NCI-H1694 treated with DMSO at 0.1 percent for 48 hours (cell line): ENCODE measurements around the gene RELCH.
"Not testable (repeated sequence)": the region's sequence is repeated elsewhere in the genome, so short reads cannot be mapped to it uniquely, and the experiment has no call there.

Experiments
- DNase-seq: peaks from one replicate; lab custom pipeline; 2025; lab: John Stamatoyannopoulos, UW

The RELCH gene, protein sequence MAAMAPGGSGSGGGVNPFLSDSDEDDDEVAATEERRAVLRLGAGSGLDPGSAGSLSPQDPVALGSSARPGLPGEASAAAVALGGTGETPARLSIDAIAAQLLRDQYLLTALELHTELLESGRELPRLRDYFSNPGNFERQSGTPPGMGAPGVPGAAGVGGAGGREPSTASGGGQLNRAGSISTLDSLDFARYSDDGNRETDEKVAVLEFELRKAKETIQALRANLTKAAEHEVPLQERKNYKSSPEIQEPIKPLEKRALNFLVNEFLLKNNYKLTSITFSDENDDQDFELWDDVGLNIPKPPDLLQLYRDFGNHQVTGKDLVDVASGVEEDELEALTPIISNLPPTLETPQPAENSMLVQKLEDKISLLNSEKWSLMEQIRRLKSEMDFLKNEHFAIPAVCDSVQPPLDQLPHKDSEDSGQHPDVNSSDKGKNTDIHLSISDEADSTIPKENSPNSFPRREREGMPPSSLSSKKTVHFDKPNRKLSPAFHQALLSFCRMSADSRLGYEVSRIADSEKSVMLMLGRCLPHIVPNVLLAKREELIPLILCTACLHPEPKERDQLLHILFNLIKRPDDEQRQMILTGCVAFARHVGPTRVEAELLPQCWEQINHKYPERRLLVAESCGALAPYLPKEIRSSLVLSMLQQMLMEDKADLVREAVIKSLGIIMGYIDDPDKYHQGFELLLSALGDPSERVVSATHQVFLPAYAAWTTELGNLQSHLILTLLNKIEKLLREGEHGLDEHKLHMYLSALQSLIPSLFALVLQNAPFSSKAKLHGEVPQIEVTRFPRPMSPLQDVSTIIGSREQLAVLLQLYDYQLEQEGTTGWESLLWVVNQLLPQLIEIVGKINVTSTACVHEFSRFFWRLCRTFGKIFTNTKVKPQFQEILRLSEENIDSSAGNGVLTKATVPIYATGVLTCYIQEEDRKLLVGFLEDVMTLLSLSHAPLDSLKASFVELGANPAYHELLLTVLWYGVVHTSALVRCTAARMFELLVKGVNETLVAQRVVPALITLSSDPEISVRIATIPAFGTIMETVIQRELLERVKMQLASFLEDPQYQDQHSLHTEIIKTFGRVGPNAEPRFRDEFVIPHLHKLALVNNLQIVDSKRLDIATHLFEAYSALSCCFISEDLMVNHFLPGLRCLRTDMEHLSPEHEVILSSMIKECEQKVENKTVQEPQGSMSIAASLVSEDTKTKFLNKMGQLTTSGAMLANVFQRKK

DNA sequence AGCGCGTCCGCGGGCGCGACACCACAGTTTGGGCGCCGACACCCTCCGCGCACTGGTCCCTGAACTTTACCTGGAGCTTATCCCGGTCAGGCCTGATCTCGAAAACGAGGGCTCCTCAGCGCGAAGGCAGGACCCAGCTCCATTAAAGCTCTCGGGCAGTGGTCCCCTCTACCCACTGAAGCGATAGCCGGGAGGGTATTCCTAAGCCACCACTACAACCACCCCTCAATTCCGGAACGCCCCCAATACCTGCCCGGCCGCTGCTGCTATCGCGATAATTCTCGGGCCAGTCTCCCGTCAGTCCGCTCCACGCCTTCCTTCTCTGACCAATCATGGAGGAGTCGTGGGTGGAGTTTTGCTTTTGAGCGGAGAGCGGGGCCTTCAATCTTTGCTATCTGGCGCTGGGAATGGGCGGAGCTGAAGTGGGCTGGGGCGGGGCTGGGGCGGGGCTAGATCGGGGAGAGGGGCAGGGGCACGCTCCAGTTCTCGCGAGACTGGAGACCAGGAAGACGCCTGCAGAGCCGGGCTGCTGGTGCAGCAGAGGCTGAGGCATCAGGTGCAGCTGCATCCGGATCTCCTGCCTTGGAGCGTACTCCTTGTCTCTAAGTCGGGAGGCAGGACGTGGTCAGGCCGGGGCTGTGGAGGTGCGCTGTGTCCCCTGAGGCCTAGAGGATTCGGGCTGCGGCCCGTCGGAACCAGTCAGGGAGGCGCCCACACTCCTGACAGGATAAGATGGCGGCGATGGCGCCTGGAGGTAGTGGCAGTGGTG, at the start of gene RELCH, which contains the start of gene PIGN:
RELCH (plus strand) TSS at position 482 of the 769 bp plus-strand sequence; CDS start at position 733, 251 bp downstream.
PIGN (minus strand) TSS at position 283 of the 769 bp plus-strand sequence. CDS start 25,703 bp downstream, outside the sequence.
- peak; percentile 94 for DNase-seq

DNA sequence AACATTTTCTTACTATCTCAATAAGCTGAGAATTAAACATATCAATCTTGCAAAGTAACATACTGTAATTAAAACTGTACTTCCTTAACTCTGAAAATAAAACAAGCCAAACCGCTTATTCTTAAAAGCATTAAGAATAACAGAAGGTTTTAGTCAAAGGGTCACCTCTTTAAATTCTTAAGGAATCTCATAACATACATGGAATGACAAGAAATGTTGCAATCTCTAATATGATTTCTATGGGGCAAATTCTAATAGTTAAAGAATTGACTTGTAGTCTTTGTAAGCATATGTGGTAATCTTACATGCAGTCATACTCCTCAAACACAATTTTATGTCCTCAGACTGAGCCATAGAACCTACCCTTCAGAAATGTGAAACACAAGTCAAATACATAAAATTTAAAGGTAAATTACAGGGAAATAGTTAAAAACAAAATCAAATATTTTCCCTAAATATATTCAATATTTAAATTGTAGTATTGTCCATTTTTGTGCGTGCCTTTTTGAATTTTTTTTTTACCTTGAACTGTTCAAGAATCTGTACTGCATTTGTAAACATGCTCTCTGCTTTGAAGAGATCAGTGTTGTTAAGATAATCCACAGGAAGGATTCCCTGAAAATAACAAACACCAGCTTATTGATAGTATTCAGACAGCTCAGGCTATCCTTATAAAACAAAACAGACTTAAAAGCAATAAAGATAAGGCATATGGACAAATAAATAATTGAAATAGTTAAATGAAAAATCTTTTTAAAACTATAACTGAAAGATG, 48.4 kb upstream of the RELCH start:
- DNase-seq, result no peak

DNA sequence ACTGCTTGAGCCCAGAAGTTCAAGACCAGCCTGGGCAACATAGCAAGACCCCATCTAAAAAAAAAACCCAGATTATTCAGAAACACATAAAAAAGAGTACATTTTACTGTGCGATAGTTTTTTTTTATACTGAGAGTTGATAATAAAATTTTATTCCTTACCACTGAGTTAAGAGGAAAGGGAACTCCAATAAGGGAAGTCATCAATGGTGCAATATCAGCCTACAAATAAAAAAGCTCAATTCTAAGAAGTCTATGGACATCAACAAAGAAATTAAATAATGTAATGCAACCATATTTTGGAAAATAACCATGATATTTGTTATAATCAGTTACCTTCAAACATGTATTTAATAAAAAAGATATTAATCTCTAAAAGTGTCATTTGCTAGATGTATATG, 46.8 kb upstream of the RELCH start:
- DNase-seq, result no peak

DNA sequence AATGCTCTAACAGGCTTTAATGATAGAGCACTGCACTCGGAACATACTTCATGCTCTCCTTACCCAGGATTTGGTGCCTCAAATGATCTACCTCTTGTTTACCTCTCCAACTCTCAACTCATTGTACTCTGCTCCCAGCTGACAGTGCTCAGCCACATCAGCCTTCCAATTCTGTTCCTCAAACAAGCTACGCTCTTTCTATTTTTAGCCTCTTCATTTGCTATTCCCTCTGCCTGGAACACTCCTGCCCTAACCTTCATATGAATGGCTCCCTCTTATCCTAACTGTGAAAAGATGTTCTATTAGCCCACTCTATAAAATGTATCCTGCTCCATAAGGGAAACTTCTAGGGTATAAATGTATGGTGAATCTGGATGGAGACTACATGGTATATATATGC, 42.7 kb upstream of the RELCH start:
- no peak for DNase-seq

DNA sequence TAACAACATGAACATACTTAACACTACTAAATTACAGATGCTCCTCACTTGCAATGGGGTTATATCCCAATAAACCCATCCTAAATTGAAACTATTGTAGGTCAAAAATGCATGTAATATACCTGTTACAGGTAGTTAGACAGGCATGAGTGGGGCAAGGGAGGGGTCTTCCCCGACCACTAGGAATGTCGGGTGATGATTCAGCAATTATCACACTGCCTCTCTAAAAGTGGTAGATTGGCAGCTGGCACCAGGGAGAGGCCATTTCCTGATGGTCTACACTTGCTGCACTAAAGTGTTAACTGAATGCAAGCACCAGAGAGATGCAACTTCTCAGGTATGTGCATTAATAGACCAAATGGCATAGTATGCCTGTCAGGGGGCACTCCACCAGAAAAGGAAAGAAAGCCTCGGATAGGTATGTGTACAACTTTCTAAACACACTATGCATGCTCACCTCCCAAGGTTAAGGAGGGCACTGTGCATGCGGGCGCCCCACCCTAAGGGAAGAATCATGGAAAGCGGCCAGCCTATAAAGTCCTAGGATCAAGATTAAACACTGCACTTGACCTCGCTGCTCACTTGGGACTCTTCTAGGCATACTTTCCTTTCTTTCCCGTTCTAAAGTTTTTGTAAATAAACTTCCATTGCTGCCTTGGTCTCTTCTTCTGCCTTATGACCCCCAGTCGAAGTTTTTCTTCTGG, 35.8 kb upstream of the RELCH start:
- no peak for DNase-seq

DNA sequence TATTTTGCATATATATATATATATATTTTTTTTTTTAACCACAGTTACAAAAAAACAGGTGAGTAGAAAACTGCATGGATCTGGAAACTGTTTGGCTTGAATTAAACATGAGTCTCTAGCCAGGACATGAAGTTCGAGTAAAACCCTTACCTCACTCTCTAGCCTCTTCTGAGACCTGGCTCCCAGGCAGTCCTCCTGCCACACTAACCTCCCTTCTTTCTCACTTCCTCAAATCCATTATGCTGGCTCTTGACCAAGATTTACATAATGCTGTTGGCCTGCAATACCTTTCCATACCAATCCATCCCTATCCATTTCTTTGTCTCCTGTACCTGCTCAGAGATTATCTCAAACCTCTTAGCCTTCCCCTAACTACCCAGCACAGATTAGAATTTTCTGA, 34.2 kb upstream of the RELCH start:
- no peak for DNase-seq

DNA sequence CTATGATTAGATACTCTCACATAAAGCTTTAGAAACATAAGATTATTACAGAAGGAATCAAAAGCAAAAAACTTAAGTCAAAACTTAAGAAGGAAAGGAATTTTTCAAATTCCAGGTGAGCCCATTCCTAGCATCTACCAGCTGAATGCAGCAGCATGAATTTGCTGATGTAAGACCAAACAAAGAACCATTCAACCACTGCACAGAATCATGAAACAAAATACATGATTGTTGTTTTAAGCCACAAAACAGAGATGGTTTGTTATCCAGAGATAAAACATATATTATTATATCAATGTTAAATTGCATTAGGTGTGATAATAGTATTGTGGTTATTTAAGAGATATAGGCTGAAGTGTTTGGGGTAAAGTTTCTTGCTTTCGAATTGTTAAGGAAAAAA, 29.2 kb upstream of the RELCH start:
- DNase-seq, result no peak

DNA sequence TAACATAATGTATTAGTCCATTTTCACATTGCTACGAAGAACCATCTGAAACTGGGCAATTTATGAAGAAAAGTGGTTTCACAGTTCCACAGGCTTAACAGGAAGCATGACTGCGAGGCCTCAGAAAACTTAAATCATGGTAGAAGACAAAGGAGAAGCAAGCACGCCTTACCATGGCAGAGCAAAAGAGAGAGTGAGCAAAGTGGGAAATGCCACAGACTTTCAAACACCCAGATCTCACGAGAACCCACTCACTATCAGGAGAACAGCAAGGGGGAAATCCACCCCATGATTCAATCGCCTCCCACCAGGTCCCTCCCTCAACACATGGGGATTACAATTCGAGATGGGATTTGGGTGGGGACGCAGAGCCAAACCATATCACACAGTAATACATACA, 22.7 kb upstream of the RELCH start:
- no peak for DNase-seq

DNA sequence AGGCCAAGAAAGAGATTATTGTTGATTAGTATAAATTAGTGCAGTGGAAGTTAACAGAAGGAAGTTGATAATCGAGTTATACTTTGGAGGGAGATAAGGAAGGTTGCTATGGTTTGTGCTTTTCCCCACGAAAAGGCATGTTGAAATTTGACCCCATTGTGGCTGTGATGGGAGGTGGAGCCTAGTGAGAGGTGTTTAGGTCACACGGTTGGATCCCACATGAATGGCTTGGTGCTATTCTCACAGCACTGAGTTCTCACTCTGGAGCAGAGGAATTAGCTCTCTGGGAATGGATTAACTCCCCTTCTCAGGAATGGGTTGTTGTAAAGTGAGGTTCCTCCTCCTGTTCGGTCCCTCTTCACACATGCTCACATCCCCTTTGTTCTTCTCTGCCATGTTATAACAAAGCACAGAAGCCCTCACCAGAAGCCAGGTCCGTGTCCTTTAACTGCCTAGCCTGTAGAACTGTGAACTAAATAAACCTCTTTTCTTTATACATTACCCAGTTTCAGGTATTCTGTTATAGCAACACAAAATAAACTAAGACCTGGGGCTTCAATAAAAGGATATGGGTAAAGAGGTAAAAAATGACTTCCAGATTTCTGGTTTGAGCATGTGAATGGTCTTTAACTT, 22.1 kb upstream of the RELCH start:
- no peak for DNase-seq

DNA sequence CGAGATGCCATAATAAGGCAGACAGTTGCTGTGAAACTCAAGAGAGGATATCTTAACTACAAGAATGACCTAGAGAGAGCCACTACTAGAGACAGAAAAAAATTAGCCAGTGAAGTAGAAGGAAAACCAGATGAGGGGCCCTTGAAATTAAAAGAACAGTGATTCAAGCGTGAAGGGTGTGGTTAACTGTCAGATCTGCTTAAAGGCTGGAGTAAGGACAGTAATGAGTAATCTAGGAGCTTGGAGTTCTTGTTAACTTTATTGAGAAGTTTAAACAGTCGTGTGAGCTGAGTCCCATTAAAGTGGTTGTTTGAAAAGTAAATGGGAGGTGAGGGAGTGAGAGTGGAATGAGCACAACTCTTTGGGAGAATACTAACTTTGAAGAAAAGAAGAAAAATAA, 21.5 kb upstream of the RELCH start:
- no peak for DNase-seq

DNA sequence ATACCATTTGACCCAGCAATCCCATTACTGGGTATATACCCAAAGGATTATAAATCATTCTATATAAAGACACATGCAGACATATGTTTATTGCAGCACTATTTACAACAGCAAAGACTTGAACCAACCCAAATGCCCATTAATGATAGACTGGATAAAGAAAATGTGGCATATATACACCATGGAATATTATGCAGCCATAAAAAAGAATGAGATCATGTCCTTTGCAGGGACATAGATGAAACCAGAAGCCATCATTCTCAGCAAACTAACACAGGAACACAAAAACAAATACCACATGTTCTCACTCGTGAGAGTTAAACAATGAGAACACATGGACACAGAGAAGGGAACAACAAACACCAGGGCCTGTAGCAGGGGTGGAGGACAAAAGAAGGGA, 20.5 kb upstream of the RELCH start:
- not testable (repeated sequence) for DNase-seq

DNA sequence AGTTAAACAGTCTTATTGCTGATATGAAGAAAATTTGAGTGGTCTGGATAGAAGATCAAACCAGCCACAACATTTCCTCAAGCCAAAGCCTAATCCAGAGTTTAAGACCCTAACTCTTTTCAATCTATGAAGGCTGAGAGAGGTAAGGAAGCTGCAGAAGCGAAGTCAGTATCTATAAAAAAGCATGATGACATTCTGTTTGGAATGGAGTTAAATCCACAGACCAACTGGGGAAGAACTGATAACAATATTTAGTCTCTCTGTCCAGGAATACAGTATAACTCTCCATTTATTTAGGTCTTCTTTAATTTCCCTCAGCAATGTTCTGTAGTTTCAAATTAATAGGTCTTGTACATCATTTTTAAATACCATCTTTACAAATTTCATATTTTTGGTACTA, 16.2 kb upstream of the RELCH start:
- no peak for DNase-seq

DNA sequence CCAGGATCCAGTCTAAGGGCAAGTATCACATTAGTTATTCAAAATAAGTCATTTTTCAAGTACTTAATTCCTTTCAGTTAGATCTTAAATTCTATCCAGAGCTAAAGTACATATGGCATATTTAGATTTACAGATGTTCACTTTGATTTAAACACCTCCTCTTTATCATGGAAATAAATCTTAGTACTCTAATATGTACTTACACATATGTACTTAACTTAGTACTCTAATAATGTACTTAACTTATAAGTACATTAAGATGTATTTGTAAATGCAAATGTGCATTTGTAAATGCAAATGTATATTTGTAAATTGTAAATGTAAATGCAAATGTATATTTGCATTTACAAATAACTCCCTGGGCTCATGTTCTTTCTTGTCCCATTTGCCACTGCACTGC, 14.8 kb upstream of the RELCH start:
- no peak for DNase-seq

DNA sequence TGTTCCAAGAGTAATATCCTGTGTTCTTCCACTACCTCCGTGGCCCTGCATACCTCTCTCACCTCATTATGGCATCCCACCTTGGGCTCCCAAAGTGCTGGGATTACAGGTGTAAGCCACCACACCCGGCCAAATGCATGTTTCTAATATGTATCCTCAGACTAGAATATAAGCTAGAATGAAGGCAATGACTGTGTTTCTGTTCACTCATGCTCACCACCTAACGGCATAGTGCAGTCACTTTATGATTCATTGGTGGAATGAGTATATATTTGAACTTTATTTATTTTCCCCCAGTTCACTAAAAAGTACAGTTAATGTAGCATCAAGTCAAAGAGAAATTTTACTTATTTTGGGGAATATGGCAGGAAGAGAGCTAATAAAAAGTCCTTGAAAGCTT, 11.5 kb upstream of the RELCH start:
- no peak for DNase-seq

DNA sequence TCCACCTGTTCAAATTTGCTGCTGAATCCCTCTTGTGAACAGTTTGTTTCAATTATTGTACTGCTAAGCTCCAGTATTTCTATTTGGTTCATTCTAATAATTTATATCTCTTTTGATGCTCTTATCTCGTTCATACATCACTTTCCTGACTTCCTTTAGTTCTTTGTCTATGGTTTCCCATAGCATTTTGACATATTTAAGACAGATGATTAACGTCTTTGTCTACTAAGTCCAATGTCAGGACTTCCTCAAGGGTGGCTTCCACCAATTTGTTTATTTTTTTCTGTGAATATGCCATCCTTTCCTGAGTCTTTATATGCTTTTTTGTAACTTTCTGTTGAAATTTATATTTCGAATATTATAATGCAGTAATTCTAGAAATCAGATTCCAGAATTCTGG, 9.8 kb upstream of the RELCH start:
- DNase-seq, result no peak

DNA sequence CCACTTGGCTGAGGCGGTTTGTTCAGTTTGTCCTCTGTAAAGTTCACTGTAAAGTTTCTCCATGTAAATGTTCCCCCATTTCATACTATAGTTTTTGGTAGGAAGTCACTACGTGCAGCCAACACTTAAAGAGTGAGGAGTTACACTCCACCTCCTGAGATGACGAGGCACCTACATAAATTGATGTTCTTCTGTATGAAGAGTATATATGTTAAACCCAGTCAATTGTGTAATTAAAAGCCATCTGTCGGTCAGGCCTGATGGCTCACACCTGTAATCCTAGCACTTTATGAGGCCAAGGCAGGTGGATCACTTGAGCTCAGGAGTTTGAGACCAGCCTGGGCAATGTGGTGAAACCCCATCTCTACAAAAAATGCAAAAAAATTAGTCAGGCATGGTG, 7.8 kb upstream of the RELCH start:
- DNase-seq, result no peak

DNA sequence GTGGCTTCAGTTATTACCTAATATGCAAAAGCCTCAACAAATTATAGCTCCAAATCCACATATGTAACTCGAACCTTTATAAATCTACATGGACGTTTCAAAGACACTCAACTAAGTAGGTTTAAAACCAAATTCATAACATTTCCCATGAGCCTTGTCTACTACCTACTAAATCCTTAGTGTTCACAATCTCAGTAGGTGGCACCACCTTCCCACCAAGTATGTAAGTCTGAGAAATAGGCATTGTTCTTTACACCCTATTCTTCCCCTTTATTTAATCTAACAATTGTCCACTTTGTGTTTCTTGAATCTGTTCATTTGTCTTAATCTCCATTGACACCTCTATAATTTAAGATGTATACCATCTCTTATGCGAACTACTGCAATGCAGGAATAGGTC, 4.8 kb upstream of the RELCH start:
- no peak for DNase-seq

DNA sequence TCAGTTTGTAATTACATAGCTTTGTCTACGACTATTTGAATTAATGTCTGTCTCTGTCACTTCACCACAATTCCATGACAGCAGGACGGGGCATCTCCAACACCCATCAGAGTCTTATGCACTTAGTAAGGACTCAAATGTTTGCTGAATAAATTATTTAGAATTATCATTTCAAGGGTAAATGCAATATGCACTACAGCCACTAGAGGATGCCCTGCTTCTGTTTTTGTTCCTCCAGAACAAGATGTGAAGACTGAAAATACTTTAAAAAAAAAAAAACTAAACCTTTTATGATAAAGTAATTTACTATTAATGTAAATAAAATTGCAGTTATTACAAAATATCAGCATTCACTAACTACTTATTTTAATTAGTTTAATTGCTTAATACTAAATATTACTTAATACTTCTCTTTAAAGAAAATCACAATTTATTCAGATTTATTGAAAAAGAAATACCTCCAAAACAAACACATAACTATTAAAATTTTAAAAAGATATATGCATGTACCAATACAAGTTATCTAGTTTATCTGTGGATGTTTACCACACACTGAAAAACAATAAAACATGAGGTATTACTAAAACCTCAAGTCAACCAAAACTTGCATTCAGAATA, 3.4 kb upstream of the RELCH start:
- DNase-seq, result peak; percentile 41

DNA sequence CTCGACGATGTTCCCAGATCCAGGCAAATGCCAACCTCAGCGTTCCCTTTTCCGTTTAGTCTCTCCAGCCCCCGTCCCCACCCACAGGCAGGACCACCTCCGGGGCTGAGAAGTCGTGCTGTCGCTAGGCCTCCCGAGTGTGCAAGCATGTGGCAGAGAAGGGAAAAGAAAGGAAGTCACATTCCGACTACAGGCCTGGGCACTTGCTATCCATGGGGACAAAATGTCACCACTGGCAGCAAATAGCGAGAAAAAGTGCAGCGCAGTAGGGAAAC, 619 bp upstream of the RELCH start:
- DNase-seq, result peak; percentile 40
